HL-60 (cell line): ENCODE measurements around the gene FOXK2.

Experiments
- DNase-seq, 2 experiments: peaks; one replicate each; pipeline ENCODE4 v3.0.0-alpha.2; 2010 to 2020; ENCODE audit warnings: low read depth in 1 of 2, low spot score in 1 of 2
- H3K27ac ChIP-seq: fragments of 250-450 bp; sonication (Bioruptor Pico); replicated peaks from 2 replicates; pipeline ENCODE4 v1.5.1; 2020; ENCODE audit warnings: mild to moderate bottlenecking, moderate library complexity
- H3K27me3 ChIP-seq: fragments of 250-450 bp; sonication (Bioruptor Pico); 2 replicates; pipeline ENCODE4 v1.5.1; 2021; ENCODE audit warnings: mild to moderate bottlenecking, moderate library complexity; ENCODE audit not compliant: insufficient read depth, poor library complexity, severe bottlenecking
- H3K4me3 ChIP-seq: replicated peaks from 2 replicates; pipeline ENCODE4 v1.5.1; 2011; ENCODE audit warnings: mild to moderate bottlenecking, control low read depth, low read length; ENCODE audit not compliant: insufficient read depth
- CTCF ChIP-seq: IDR thresholded peaks from one replicate; pipeline ENCODE4 v1.5.1; 2011; ENCODE audit warnings: low read length, control low read depth, inconsistent platforms; ENCODE audit not compliant: insufficient read depth
- GABPA ChIP-seq: IDR thresholded peaks from 2 replicates; pipeline ENCODE4 v1.6.1; 2012; ENCODE audit warnings: low read depth
- POLR2AphosphoS5 ChIP-seq: IDR thresholded peaks from 2 replicates; pipeline ENCODE4 v1.6.1; 2012; ENCODE audit warnings: low read depth
- REST ChIP-seq: IDR thresholded peaks from 2 replicates; pipeline ENCODE4 v1.6.1; 2012; ENCODE audit warnings: low read depth; ENCODE audit not compliant: insufficient replicate concordance
- SPI1 ChIP-seq: IDR thresholded peaks from 2 replicates; pipeline ENCODE4 v1.6.1; 2012; ENCODE audit warnings: low read depth, mild to moderate bottlenecking, borderline replicate concordance

Gene FOXK2

GRCh38 chr17:82569621-82570020 is 50.1 kb downstream of the FOXK2 start:
- no peak overlapping the region for H3K27ac ChIP-seq
- H3K27me3 ChIP-seq = no peaks in the 10 kb centered on the region
- no peak overlapping the region for H3K4me3 ChIP-seq
- TF ChIP-seq CTCF = no peak
- no peak for TF ChIP-seq REST
- TF ChIP-seq SPI1 = no peak
- no peak for TF ChIP-seq GABPA
- TF ChIP-seq POLR2AphosphoS5 = no peak
- no peak for DNase-seq

- TF ChIP-seq REST (no peak), GABPA (no peak), CTCF (no peak), SPI1 (no peak), POLR2AphosphoS5 (no peak)
- Histone ChIP-seq H3K27ac (no peak overlapping the region), H3K27me3 (no peaks in the 10 kb centered on the region), H3K4me3 (no peak overlapping the region)
- no peak for DNase-seq
Measured at GRCh38 chr17:82570277-82570676, 50.7 kb downstream of the FOXK2 start.

GRCh38 chr17:82571855-82572254 is 52.3 kb downstream of the FOXK2 start:
- DNase-seq = no peak
- H3K4me3 ChIP-seq = no peak overlapping the region
- no peak overlapping the region for H3K27ac ChIP-seq
- TF ChIP-seq REST (no peak), CTCF (no peak), GABPA (no peak), SPI1 (no peak), POLR2AphosphoS5 (no peak)
- H3K27me3 ChIP-seq = no peaks in the 10 kb centered on the region
